C4-2B (cell line): Measurements from ENCODE around the gene TMEM161A.

Experiments used
- H3K27ac ChIP-seq: fragments of 450-650 bp; 2 replicates; pipeline ENCODE4 v1.5.1; 2017
- CTCF ChIP-seq: fragments of 450-650 bp; conservative IDR thresholded peaks from 2 replicates; pipeline ENCODE4 v1.5.1; 2017; ENCODE audit warnings: mild to moderate bottlenecking
- ZFX ChIP-seq: fragments of 450-650 bp; IDR thresholded peaks from 2 replicates; pipeline ENCODE4 v1.6.1; 2017

The TMEM161A gene

GRCh38 chr19:19119325-19120237 is 18.7 kb downstream of the TMEM161A start:
- TF ChIP-seq CTCF (no peak), ZFX (no peak)
- no peak overlapping the region for H3K27ac ChIP-seq

- no peak for TF ChIP-seq ZFX
- no peak; the same call in 1 of the 2 replicates for TF ChIP-seq CTCF
- H3K27ac ChIP-seq = no peak overlapping the region
These were observed 22.3 kb downstream of the TMEM161A start for GRCh38 chr19:19115954-19116353.

GRCh38 chr19:19113040-19113626 is 25.1 kb downstream of the TMEM161A start:
- TF ChIP-seq ZFX (no peak), CTCF (no peak)
- H3K27ac ChIP-seq = no peak overlapping the region

- TF ChIP-seq ZFX (no peak), CTCF (no peak)
- H3K27ac ChIP-seq = no peak overlapping the region
These were observed 26.2 kb downstream of the TMEM161A start for GRCh38 chr19:19111967-19112580.

GRCh38 chr19:19111136-19111835 is 27.0 kb downstream of the TMEM161A start:
- no peak overlapping the region for H3K27ac ChIP-seq
- TF ChIP-seq CTCF (no peak), ZFX (no peak)

- no peak overlapping the region for H3K27ac ChIP-seq
- TF ChIP-seq CTCF (no peak), ZFX (no peak)
These were observed 27.7 kb downstream of the TMEM161A start for GRCh38 chr19:19110410-19111135.
